ENCODE results near the gene COL6A1. TPM values are rescaled to one million over a fixed set of nuclear protein-coding genes. Genes with fewer than 3 reads are reported as not detected.

COL6A1 gene
- total RNA-seq, 1 experiment from 2014 or later = 193 TPM

- no peak overlapping the region for H3K4ac ChIP-seq (ENCODE audit: low read depth, low read length)
- no peaks in the 10 kb centered on the region for H3K4me1 ChIP-seq (ENCODE audit: insufficient read depth, low read length)
- no peak overlapping the region for H2BK120ac ChIP-seq (ENCODE audit: low read depth, low read length, poor library complexity, severe bottlenecking)
- no peak overlapping the region for H3K27ac ChIP-seq (ENCODE audit: insufficient read length, low read depth, low read length)
- H2BK15ac ChIP-seq (ENCODE audit: low read depth, low read length) = no peak overlapping the region
- no peak overlapping the region for H2AFZ ChIP-seq (ENCODE audit: low read length)
- TF ChIP-seq, protein P1, sequence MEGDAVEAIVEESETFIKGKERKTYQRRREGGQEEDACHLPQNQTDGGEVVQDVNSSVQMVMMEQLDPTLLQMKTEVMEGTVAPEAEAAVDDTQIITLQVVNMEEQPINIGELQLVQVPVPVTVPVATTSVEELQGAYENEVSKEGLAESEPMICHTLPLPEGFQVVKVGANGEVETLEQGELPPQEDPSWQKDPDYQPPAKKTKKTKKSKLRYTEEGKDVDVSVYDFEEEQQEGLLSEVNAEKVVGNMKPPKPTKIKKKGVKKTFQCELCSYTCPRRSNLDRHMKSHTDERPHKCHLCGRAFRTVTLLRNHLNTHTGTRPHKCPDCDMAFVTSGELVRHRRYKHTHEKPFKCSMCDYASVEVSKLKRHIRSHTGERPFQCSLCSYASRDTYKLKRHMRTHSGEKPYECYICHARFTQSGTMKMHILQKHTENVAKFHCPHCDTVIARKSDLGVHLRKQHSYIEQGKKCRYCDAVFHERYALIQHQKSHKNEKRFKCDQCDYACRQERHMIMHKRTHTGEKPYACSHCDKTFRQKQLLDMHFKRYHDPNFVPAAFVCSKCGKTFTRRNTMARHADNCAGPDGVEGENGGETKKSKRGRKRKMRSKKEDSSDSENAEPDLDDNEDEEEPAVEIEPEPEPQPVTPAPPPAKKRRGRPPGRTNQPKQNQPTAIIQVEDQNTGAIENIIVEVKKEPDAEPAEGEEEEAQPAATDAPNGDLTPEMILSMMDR (conservative IDR thresholded peaks at IDR 0.05) = no peak
- H3K4me3 Mint-ChIP-seq = no peak overlapping the region
- H3K4me1 Mint-ChIP-seq = no peaks in the 10 kb centered on the region
- no peak overlapping the region for H3K14ac ChIP-seq (ENCODE audit: insufficient read depth, low read length)
- no peak overlapping the region for H2AK5ac ChIP-seq (ENCODE audit: insufficient read length, low read length)
- peaks cover 9 to 33% (median 18%) of the 10 kb centered on the region in 3 experiments; a peak in 6 of 7 replicates for H3K36me3 Mint-ChIP-seq (ENCODE audit: insufficient read depth in 1 of 3, low read depth in 3 of 3)
- no peak overlapping the region for H2BK5ac ChIP-seq (ENCODE audit: insufficient read length, low read length)
- no peak overlapping the region for H3K23ac ChIP-seq (ENCODE audit: insufficient read length, low read depth, low read length)
- no peak overlapping the region for H2BK20ac ChIP-seq (ENCODE audit: low read depth, low read length, poor library complexity, severe bottlenecking)
- peaks cover 4% of the 10 kb centered on the region for H4K20me1 ChIP-seq (ENCODE audit: control insufficient read depth, insufficient read depth, insufficient read length)
- H3K79me2 ChIP-seq (ENCODE audit: insufficient read depth, low read length) = no peaks in the 10 kb centered on the region
- H3K27ac Mint-ChIP-seq = no peak overlapping the region
- H3K9me3 ChIP-seq (ENCODE audit: control insufficient read depth, low read depth, low read length) = no peaks in the 10 kb centered on the region
- H3K79me1 ChIP-seq (ENCODE audit: insufficient read depth, low read depth, low read length, poor library complexity, severe bottlenecking) = no peaks in the 10 kb centered on the region
- H3K27me3 ChIP-seq (ENCODE audit: insufficient read depth, low read length) = no peaks in the 10 kb centered on the region
- H3K18ac ChIP-seq (ENCODE audit: insufficient read length, low read depth, low read length) = no peak overlapping the region
- no peak overlapping the region for H3K56ac ChIP-seq (ENCODE audit: insufficient read length, low read depth, low read length)
- H4K5ac ChIP-seq (ENCODE audit: insufficient read length, low read depth, low read length) = no peak overlapping the region
- H3K9me3 Mint-ChIP-seq = no peaks in the 10 kb centered on the region
- H2BK12ac ChIP-seq (ENCODE audit: insufficient read length, low read depth, low read length) = no peak overlapping the region
- H3K4me2 ChIP-seq (ENCODE audit: insufficient read depth, insufficient read length, low read length) = no peak overlapping the region
- DNase-seq = no peak
- H3K9ac ChIP-seq (ENCODE audit: extremely low read depth, insufficient read length, low read length) = no peak overlapping the region
- H4K91ac ChIP-seq (ENCODE audit: insufficient read length, low read depth, low read length) = no peak overlapping the region
- H3K27me3 Mint-ChIP-seq (ENCODE audit: low read depth) = no peaks in the 10 kb centered on the region
- H3T11ph ChIP-seq (ENCODE audit: low read length) = no peak overlapping the region
- H4K8ac ChIP-seq (replicated peaks; ENCODE audit: insufficient read length, low read depth, low read length) = no peak overlapping the region
- no CpG with 5 or more reads among the region's 30 CpGs for WGBS (ENCODE audit: extremely low coverage, insufficient read length, low lambda C conversion rate)
- H3K23me2 ChIP-seq (ENCODE audit: insufficient read length, low read depth, low read length, poor library complexity, severe bottlenecking) = no peaks in the 10 kb centered on the region
Measured at GRCh38 chr21:45990049-45990711, 8.6 kb downstream of the COL6A1 start.
